Measurements from ENCODE around the gene CCNB3.
"Not testable (repeated sequence)": the region's sequence is repeated elsewhere in the genome, so short reads cannot be mapped to it uniquely, and the experiment has no call there.

Gene CCNB3, protein sequence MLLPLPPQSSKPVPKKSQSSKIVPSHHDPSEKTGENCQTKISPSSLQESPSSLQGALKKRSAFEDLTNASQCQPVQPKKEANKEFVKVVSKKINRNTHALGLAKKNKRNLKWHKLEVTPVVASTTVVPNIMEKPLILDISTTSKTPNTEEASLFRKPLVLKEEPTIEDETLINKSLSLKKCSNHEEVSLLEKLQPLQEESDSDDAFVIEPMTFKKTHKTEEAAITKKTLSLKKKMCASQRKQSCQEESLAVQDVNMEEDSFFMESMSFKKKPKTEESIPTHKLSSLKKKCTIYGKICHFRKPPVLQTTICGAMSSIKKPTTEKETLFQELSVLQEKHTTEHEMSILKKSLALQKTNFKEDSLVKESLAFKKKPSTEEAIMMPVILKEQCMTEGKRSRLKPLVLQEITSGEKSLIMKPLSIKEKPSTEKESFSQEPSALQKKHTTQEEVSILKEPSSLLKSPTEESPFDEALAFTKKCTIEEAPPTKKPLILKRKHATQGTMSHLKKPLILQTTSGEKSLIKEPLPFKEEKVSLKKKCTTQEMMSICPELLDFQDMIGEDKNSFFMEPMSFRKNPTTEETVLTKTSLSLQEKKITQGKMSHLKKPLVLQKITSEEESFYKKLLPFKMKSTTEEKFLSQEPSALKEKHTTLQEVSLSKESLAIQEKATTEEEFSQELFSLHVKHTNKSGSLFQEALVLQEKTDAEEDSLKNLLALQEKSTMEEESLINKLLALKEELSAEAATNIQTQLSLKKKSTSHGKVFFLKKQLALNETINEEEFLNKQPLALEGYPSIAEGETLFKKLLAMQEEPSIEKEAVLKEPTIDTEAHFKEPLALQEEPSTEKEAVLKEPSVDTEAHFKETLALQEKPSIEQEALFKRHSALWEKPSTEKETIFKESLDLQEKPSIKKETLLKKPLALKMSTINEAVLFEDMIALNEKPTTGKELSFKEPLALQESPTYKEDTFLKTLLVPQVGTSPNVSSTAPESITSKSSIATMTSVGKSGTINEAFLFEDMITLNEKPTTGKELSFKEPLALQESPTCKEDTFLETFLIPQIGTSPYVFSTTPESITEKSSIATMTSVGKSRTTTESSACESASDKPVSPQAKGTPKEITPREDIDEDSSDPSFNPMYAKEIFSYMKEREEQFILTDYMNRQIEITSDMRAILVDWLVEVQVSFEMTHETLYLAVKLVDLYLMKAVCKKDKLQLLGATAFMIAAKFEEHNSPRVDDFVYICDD (N-terminal part only)

DNA sequence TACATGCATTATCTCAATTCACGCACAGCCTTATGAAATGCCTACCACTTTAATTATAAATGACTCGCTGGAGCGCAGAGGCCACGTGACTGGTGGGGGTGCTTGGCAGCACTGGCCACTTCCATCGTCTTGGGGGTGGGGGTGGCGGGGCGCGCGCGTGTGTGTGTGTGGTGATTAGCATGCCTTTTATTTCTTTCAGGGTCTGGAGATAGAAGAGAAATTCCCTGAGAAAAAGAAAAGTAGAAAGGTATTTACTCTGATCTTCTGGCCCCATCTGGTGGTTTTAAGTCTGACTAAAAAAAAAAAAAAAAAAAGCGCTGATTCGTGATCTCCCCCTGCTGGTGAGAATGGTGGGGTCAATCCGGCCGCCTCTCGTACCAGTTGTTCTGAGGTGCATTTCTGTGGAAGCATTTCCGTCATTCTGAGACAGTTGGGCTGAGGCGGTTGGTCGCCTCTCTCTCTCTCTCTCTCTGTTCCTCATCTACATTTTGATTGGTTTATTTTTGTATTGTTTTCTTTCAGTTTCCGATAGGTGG is at the start of gene CCNB3:
TSS of gene CCNB3 (plus strand) at position 402 of the 536 bp plus-strand sequence. CDS start 80,399 bp downstream, outside the sequence.
- DNase-seq = no peak

DNA sequence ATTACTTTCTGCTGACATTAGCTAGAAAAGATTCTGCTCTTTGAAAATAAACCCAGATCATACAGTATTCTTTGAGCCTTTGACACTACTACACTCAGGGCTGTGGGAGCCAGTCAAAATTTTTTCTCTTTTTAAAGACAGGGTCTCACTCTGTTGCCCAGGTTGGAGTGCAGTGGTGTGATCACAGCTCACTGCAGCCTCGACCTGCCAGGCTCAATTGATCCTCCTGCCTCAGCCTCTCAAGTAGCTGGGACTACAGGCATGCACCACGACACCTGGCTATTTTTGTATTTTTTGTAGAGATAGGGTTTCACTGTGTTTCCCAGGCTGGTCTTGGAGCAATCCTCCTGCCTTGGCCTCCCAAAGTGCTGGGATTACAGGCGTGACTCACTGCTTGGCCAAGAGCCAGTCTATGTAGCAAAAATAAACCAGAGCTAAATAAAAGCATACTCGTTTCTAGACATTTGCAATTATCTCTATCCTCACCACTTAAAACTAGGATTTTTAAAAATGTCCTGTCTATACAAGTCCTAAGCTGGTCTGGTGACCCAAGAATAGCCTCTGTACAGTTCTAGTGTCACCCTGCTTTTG is 46.9 kb upstream of the CCNB3 start:
- DNase-seq = no peak

DNA sequence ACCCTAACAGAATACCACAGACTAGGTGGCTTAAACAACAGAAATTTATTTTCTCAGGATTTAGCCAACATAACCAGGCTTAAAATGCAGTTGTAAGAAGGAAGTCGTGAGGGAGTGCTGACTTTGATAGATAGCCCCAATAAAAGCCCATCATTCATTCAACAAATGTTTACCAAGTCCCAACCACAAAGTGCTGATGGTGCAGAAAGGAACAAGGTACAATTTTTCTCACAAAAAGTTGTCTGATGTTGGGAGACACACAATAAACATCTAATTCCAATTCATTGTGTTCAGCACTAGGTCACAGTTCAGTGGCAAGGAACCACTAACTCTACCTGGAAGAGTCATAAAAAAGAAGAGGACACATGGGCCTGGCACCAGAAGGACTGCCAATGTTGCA is 46.0 kb upstream of the CCNB3 start:
- DNase-seq = no peak

DNA sequence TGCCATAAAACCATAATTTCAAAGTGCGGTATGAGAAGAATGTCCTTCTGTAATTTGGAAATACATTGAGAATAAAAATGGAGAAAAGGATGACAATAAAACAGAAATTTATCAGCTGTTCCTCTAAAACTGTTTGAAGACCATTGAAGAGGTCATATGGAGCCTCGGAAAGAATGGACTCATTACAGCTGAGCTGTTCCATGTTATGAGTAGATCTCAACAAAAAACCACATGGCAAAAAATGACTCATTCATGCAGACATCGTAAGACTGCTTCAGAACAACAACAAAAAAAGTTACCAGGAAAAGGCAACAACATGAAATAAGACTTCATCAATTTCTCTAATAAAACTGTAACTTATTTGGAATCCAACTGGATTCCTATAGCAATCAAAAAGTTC is 43.4 kb upstream of the CCNB3 start:
- no peak for DNase-seq

DNA sequence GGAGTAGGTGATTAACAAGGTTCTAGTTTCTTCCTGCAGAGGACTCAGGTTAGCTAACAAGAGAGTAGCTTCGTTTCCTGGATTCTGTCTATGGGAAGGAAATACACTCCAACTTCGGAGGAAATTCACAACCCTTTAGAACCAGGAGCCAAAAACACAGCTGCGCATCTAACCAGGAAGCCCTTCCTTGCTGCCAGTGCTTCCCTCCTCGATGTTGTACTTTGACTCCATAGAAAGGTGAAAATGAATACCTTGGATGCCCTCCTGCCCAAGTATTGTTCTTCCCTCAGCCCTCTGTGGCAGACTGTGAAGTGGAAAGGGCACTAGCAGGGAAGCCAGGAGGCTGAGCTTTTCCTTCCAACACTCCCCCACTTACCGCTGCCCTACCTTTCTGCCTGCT is 38.8 kb upstream of the CCNB3 start:
- no peak for DNase-seq

DNA sequence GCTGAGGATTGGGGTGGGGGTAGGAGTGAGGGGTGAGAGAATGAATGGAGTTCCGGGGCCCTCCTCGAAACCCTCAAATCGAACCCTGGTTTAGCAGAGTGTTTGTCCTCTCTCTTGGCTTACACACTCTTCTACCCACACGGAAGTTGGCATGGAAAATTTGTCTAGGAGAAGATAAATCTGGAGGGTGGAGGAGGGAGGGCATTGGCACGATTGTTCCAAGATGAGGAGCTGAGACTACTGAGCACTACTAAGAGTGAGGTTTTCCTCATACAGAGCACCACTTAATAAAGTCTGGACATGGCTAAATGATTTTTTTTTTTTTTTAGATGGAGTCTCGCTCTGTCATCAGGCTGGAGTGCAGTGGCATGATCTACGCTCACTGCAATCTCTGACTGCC is 37.2 kb upstream of the CCNB3 start:
- DNase-seq = no peak

DNA sequence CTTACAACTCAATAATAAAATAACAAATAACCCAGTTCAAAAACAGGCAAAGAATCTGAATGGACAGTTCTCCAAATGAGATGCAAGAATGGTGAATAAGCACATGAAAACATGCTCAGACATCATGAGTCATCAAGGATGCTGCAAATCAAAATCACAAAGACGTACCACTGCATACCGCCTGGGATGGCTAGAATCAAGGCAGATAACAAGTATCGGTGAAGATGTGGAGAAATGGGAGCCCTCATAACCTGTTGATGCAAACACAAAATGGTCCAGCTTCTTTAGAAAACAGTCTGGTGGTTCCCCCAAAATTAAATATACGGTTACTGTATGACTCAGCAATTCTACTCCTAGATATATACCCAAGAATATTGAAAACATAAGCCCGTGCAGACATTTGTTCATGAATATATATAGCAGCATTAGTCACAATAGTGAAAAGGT is 36.3 kb upstream of the CCNB3 start:
- DNase-seq = no peak

DNA sequence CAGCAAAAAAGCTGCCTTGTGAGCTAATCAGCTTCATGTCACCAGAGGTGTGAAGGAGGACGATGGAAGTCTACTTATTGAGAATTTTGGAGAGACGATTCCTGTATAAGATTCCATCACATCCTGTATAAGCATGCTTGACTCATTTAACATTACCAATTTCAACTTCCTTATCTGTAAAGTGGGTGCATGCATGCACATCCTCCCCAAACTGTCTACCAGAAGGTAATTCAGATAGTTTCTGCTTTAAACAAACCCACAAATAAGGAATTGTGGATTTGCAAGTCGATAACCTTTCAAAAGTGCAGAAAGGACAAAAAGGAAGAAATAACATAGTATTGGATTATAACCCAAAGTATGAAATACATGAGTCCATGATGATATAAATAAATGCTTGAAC is 34.8 kb upstream of the CCNB3 start:
- no peak for DNase-seq

DNA sequence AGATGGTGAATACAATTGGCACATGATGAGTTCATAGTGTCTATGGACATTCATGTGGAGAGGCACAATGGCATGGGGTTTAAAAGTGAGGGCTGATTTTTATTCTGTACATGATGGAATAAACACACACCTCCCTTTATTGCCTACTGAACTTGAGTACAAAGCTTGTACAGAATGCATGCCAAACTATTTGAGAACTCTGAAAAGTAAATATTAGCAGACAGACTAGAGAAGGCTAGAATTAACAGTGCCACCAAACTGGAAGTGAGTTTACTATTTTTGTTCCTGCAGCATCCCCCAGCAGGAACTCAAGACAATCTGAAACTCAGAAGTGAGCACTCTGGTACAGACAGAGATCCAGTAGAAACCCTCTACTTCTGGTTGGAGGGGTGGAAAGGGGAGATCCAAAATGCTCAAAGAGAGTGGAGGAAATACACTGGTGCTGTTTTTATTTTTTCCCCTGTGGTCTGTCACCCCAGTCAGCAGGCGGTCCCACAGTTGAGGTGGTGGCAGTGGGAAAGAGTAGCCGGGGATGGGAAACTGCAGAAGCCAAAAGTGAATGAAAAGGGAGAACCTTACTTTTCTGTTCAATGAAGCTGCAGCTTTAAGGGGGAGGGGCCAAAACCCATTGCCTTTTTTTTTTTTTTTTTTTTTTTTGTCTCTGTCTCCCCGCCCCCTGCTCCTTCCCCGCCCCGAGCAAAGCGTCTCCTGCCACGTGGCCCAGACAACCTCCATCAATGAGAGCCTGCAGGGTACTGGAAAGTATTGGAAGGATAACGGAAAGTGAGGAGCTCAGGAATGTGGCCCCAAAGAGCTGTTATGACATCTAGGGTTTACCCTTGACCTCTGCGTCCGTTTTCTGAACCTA is 24.3 kb upstream of the CCNB3 start:
- DNase-seq = no peak

DNA sequence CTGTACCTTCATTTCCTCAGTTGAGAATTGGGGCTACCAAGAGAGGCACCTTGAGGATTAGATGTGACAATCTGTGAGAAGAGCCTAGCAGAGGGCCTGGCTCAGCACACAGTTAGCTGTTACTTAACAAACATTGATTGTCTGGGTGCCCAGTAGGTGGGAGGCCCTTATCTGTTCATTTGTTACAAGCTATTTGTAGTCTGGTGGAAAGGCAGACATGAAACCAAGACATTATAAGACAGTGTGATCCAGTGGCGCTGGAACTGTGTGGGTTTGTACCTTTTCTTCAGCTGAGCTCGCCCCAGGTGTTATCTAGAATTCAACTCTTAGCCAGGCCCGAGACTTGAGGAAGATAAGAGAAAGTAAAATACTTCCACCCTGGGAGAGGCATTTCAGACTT is 20.7 kb upstream of the CCNB3 start:
- no peak for DNase-seq

DNA sequence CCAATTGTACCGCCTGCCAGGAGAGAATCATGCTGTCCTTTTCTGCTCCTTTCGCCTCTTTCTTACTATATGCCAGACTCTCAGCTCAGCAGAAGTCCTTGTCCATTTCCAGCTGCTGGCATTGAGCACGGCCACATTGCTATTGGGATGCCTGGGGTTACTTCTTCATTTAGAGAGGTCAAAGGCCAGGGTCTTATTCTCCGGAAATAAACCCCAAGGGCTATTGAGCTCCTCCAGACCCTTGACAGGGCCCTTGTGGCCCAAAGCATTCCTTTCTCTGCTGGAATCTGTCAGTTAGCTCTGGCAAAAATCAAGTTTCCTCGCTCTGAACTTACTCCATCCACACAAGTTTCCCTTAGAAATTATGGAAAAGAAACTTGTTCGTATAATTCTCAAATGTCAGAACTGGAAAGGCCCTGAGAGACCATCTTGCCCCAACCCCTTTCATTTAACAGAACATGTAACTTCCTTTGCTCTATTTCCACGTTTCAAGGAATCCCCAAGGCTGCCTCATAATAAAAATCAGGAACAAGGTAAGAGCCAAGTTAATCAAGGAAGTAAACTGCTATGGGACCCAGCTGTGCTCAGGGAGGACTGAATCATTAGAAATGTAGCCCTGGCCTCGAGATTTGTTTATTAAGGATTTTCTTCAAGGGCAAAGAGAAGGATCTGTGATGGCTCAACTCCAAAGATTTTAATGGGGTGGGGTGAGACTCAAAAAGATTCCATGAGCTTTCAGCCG is 15.5 kb upstream of the CCNB3 start:
- DNase-seq = no peak

DNA sequence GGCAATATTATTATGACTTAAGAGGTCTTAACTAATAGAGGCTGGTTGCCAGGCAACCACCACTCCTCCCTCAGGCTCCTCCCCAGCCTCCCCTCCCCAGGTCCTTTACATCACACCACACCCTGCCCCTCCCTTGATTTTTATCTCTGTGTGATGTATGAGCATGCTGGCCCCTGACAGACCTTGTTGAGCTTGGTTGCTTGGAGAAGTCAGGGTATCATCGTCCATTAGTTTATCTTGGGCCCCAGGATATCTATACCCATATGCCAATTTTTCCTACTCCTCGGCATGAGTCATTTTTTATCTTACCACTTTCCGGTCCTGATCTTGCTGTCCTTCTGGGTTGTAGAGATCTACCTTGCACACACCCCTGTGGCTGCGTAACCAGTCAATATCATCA is 6.2 kb upstream of the CCNB3 start:
- no peak for DNase-seq

DNA sequence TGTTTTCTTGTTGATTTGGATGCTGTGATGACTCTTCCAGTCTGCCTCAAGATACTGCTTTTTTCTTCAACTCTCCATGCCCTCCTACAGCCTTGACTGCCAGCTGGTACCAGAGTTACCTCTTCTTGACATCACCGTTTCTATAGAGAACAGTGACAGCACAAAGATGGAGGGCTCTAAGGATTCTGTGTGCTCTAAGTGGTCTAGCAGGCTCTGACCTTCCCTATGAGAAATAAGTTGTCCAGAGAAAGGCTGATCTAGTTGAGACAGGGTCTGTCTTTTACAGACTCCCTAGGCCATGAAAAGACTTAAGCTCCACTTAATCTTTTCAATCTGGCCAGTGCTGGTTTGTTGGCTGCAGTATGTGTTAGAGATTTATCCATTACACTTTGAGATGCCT is 3.7 kb upstream of the CCNB3 start, which contains the start of gene AKAP4:
TSS of gene AKAP4 (minus strand) at position 101 of the 400 bp plus-strand sequence. CDS start 118 bp downstream, outside the sequence.
- DNase-seq = no peak

DNA sequence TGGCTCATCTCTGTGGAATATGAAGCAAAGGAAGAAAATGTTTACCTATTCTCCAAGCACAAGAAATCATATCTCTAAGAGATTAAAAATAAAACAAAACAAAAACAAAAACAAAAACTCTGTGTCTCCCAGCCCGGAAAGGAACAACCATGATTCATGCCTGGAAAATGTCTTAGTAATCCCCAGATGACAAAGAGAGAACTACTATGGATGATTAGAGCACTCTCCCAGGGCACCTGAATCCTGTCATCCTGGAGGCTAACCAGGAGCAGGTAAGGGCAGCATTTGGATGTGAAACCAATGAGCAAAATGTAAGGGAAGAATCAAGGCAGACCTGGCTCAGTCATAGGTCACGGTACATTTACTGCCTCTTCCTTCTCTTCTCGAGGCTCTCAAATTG is 2.0 kb upstream of the CCNB3 start:
- no peak for DNase-seq

DNA sequence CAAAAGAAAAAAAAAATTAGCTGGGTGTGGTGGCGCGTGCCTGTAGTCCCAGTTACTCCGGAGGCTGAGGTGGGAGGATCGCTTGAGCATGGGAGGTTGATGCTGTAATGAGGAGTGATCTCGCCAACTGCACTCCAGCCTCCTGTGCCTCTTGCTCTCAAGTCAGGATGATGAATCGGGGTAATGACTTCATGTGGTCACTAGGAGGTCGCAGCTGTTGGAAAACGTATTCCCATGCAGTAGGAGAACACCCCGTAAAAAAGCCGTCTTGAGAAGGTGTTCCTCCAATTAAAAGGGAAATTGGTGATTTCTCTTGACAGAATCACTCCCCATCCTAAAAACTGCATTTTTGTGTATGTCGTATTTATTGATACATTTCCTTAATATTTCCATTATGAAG is 2.2 kb downstream of the CCNB3 start:
- no peak for DNase-seq

DNA sequence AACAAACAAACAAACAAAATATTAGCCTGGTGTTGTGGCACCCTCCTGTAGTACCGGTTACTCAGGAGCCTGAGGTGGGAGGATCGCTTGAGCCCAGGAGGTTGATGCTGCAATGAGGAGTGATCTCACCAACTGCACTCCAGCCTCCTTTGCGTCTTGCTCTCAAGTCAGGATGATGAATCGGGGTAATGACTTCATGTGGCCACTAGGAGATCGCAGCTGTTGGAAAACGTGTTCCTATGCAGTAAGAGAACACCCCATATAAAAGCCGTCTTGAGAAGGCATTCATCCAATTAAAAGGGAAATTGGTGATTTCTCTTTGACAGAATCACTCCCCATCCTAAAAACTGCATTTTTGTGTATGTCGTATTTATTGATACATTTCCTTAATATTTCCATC is 6.9 kb downstream of the CCNB3 start:
- no peak for DNase-seq

DNA sequence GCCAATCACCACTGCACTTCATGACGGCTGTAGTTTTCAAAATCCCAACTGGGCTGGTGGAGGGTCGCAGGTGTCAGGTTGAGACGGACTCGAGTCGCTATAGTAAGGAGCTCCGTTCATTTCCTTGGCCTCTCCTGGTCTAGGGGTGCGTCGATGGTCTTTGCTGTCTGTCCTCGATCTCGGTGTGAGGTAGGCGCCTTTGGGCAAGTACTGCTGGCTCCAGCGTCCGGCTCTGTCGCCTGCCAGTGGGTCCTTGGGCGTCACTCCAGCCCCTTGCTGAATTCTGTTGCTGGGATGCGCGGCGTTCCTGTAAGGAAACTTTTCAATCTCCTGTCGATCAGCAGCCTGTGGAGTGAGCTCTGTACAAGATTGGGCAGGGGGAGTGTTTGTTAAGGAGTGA is 76.7 kb downstream of the CCNB3 start:
- no peak for DNase-seq

DNA sequence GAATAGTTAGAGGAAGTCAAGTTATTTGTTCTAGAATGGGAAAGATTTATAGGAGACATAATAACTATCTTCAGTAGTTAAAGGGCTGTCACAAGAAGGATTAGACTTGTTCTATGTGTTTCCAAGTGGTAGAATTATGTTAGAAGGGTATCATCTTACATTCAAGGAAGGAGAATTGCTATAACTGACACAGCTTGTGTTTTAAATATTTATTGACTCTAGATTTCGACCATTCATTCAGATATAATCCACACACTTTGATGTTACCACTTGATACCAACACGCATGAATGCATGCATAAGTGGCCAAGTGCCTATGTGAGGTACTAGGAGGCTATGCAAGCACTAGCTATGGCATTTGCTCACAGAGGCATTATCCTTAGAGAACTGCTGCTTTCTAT is 122.7 kb downstream of the CCNB3 start:
- DNase-seq = no peak

DNA sequence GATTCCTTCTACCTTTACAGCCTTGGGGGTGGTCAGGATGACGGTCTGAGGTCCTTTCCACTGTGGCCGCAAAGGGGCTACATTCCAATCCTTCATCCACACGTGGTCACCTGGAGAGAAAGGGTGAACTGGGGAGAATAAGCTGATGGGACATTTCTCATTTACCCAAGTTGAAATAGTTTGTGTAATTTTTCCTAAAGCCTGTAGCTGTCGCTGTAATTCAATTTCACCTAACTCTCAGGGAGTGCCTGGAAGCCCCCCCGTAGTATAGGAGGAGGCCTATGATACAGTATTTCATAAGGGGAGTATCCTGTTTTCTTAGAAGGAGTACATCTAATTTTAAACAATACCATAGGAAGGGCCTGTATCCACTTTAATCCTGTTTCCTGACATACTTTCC is 128.1 kb downstream of the CCNB3 start:
- DNase-seq = not testable (repeated sequence)

DNA sequence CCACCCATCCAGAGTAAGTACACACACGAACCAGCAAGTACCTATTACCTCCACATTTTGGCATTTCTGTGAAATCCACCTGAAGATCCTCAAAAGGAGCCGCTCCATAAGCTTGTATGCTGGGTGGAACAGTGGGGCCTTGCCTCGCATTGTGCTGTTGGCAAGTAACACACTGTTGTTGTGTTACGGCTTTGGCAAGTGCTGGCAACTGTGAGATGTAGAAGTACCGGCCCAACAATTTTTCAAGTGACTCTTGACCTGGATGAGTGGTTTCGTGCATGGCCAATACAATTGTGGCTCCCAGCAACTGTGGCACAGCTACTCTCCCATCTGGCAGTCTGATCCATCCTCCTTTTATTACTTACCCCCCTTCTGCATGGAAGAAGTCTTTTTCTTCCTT is 128.7 kb downstream of the CCNB3 start:
- no peak for DNase-seq

DNA sequence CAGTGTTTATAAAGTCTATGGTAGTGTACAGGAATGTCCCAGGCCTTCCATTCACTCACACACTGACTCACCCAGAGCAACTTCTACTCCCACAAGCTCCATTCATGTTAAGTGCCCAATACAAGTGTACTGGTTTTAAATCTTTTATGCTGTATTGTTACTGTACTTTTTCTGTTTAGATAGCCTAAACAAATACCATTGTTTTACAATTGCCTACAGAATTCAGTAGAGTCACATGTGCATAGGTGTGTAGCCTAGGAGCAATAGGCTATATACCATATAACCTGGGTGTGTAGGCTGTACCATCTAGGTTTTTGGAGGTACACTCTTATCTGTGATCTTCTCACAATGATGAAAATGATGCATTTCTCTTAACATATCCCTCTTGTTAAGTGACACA is 139.4 kb downstream of the CCNB3 start:
- no peak for DNase-seq
